A673 (cell line): ENCODE results near the gene LCP2.

Experiments
- CTCF ChIP-seq: fragments of 300-800, 200-600 bp; sonication (generic); conservative IDR thresholded peaks from 2 replicates; pipeline ENCODE4 v1.5.1; 2017; ENCODE audit warnings: low read depth, mild to moderate bottlenecking, antibody characterized with exemption, low read length, moderate library complexity, mixed read lengths
- EZH2 ChIP-seq: fragments of 200-600 bp; sonication (generic); IDR thresholded peaks from 2 replicates; pipeline ENCODE4 v1.6.1; 2017; ENCODE audit warnings: borderline replicate concordance, low read depth, mild to moderate bottlenecking, mixed read lengths, antibody characterized with exemption, low read length; ENCODE audit not compliant: poor library complexity, severe bottlenecking

GRCh38 chr5:170257370-170257769 is 40.2 kb downstream of the LCP2 start:
- TF ChIP-seq CTCF, result no peak
- no peak for TF ChIP-seq EZH2
